Measurements from ENCODE around the gene IPO4.

The IPO4 gene

GRCh38 chr14:24146453-24146977, 42.1 kb downstream of the IPO4 start, which contains the start of gene PSME2:
Gene PSME2 (minus strand): TSS chr14:24146610. CDS start chr14:24146581, 29 bp downstream.
- DNase-seq: peak; percentile 95

GRCh38 chr14:24145690-24146452, 42.7 kb downstream of the IPO4 start:
- peak; percentile 60 for DNase-seq

- DNase-seq: no peak
Observed at GRCh38 chr14:24145219-24145618, 43.4 kb downstream of the IPO4 start.

- no peak for DNase-seq
Observed at GRCh38 chr14:24144451-24144850, 44.2 kb downstream of the IPO4 start.

- DNase-seq: no peak
Observed at GRCh38 chr14:24143511-24143910, 45.1 kb downstream of the IPO4 start.

- DNase-seq: peak; percentile 99
Observed at GRCh38 chr14:24141097-24141880, 47.3 kb downstream of the IPO4 start, which contains the start of gene EMC9. Gene EMC9 (minus strand): TSS chr14:24141591. CDS start chr14:24141304, 287 bp downstream.

GRCh38 chr14:24139272-24139934, 49.2 kb downstream of the IPO4 start:
- DNase-seq: no peak

GRCh38 chr14:24138396-24139271, 50.0 kb downstream of the IPO4 start:
- no peak for DNase-seq

GRCh38 chr14:24137529-24138395, 50.9 kb downstream of the IPO4 start:
- DNase-seq: no peak

GRCh38 chr14:24136684-24137528, 51.7 kb downstream of the IPO4 start:
- DNase-seq: no peak

GRCh38 chr14:24135834-24136683, 52.6 kb downstream of the IPO4 start, which contains the start of gene PSME1:
Gene PSME1 (plus strand): TSS chr14:24136194. CDS start chr14:24136263, 69 bp downstream.
- peak; percentile 84 for DNase-seq

- DNase-seq: no peak
Observed at GRCh38 chr14:24135584-24135833, 53.1 kb downstream of the IPO4 start.

GRCh38 chr14:24133735-24134134, 54.9 kb downstream of the IPO4 start:
- DNase-seq: no peak

GRCh38 chr14:24132976-24133375, 55.6 kb downstream of the IPO4 start:
- DNase-seq: no peak

- DNase-seq: no peak
Observed at GRCh38 chr14:24132061-24132685, 56.4 kb downstream of the IPO4 start.

- no peak for DNase-seq
Observed at GRCh38 chr14:24131549-24131966, 57.1 kb downstream of the IPO4 start.

GRCh38 chr14:24130717-24131548, 57.7 kb downstream of the IPO4 start:
- no peak for DNase-seq

- DNase-seq: no peak
Observed at GRCh38 chr14:24130380-24130716, 58.3 kb downstream of the IPO4 start, which contains the start of gene FITM1. Gene FITM1 (plus strand): TSS chr14:24130659. CDS start chr14:24131564, 905 bp downstream.
